HEK293T (cell line): Measurements from ENCODE around the gene EFTUD2.

Experiments used
- ARNT ChIP-seq: fragments of 450-650 bp; IDR thresholded peaks from 2 replicates; pipeline ENCODE4 v1.6.1; 2017; ENCODE audit warnings: mild to moderate bottlenecking
- BHLHE40 ChIP-seq: fragments of 450-650 bp; IDR thresholded peaks from 2 replicates; pipeline ENCODE4 v1.6.1; 2016; ENCODE audit warnings: mild to moderate bottlenecking, moderate library complexity, borderline replicate concordance
- FOXK2 ChIP-seq: fragments of 450-650 bp; IDR thresholded peaks from 2 replicates; pipeline ENCODE4 v1.6.1; 2016; ENCODE audit warnings: mild to moderate bottlenecking
- FOXM1 ChIP-seq: fragments of 450-650 bp; IDR thresholded peaks from 2 replicates; pipeline ENCODE4 v1.6.1; 2017; ENCODE audit warnings: mild to moderate bottlenecking, borderline replicate concordance
- NFRKB ChIP-seq: fragments of 450-650 bp; IDR thresholded peaks from 2 replicates; pipeline ENCODE4 v1.6.1; 2016; ENCODE audit warnings: mild to moderate bottlenecking, moderate library complexity
- SP1 ChIP-seq: fragments of 450-650 bp; IDR thresholded peaks from 2 replicates; pipeline ENCODE4 v1.6.1; 2017
- SUZ12 ChIP-seq: fragments of 450-650 bp; IDR thresholded peaks from 2 replicates; pipeline ENCODE4 v1.6.1; 2016; ENCODE audit warnings: mild to moderate bottlenecking
- TARDBP ChIP-seq: fragments of 450-650 bp; IDR thresholded peaks from 2 replicates; pipeline ENCODE4 v1.6.1; 2016

DNA sequence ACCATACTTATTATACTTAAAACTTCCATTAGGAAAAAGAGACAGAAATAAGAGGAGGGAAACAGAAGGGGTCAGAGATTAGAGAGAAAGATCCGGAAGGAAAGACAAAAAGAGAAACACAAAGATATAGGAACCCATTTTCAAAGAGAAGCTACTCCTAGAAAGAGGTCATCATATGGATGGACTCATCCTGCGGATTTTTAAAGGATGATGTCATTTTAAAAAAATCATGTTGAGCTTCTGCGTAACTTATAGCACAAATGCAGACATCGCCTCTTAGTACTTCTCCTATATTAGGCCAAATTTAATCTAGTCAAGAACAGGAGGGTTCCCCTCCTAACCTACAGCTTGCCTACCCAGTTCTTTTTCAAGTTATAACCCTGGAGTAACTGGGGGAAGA, 18.1 kb downstream of the EFTUD2 start:
- TF ChIP-seq SP1 (no peak), BHLHE40 (no peak), TARDBP (no peak), NFRKB (no peak), FOXM1 (no peak), SUZ12 (no peak), FOXK2 (no peak), ARNT (no peak)
